CD4-positive, alpha-beta T cell treated with Interleukin-6 for 4 hours (primary cell): ENCODE data around the gene FBLN7.
"Not testable (repeated sequence)": the region's sequence is repeated elsewhere in the genome, so short reads cannot be mapped to it uniquely, and the experiment has no call there.

Experiments used
- DNase-seq: peaks from one replicate; pipeline ENCODE4 v3.0.0-alpha.2; 2020; ENCODE audit warnings: mixed read lengths

Gene FBLN7

GRCh38 chr2:112187046-112187715, 49.0 kb downstream of the FBLN7 start:
- DNase-seq: no peak

- peak; percentile 86 for DNase-seq
These were observed 49.8 kb downstream of the FBLN7 start for GRCh38 chr2:112187805-112188596.

GRCh38 chr2:112189001-112189556, 50.9 kb downstream of the FBLN7 start:
- no peak for DNase-seq

GRCh38 chr2:112194028-112194427, 55.8 kb downstream of the FBLN7 start:
- DNase-seq: no peak

- peak; percentile 53 for DNase-seq
These were observed 56.3 kb downstream of the FBLN7 start for GRCh38 chr2:112194482-112194881.

GRCh38 chr2:112195167-112195766, 57.1 kb downstream of the FBLN7 start:
- DNase-seq: no peak

- peak; percentile 27 for DNase-seq
These were observed 57.8 kb downstream of the FBLN7 start for GRCh38 chr2:112195950-112196349.

- DNase-seq: no peak
These were observed 59.7 kb downstream of the FBLN7 start for GRCh38 chr2:112197868-112198267.

GRCh38 chr2:112198780-112199179, 60.6 kb downstream of the FBLN7 start:
- no peak for DNase-seq

- no peak for DNase-seq
These were observed 61.0 kb downstream of the FBLN7 start for GRCh38 chr2:112199188-112199587.

GRCh38 chr2:112201696-112202430, 63.7 kb downstream of the FBLN7 start:
- no peak for DNase-seq

GRCh38 chr2:112204411-112204810, 66.2 kb downstream of the FBLN7 start:
- no peak for DNase-seq

GRCh38 chr2:112207905-112208304, 69.7 kb downstream of the FBLN7 start:
- DNase-seq: not testable (repeated sequence)

- DNase-seq: no peak
These were observed 78.0 kb downstream of the FBLN7 start for GRCh38 chr2:112216167-112216566.

- no peak for DNase-seq
These were observed 79.7 kb downstream of the FBLN7 start for GRCh38 chr2:112217854-112218253.

- DNase-seq: no peak
These were observed 82.0 kb downstream of the FBLN7 start for GRCh38 chr2:112220186-112220585.

GRCh38 chr2:112220831-112221230, 82.6 kb downstream of the FBLN7 start:
- DNase-seq: no peak

GRCh38 chr2:112229348-112229747, 91.2 kb downstream of the FBLN7 start:
- DNase-seq: no peak

- no peak for DNase-seq
These were observed 92.2 kb downstream of the FBLN7 start for GRCh38 chr2:112230371-112230770.
